Measurements from ENCODE around the gene MINK1. TPM values are rescaled to one million over a fixed set of nuclear protein-coding genes. Genes with fewer than 3 reads are reported as not detected.

Gene MINK1
- total and polyA plus RNA-seq, 2 of the 8 experiments (the other 6 are each of a cell fraction or from before 2014, with no cell fraction given), result 26.9 to 77.7 TPM

DNA sequence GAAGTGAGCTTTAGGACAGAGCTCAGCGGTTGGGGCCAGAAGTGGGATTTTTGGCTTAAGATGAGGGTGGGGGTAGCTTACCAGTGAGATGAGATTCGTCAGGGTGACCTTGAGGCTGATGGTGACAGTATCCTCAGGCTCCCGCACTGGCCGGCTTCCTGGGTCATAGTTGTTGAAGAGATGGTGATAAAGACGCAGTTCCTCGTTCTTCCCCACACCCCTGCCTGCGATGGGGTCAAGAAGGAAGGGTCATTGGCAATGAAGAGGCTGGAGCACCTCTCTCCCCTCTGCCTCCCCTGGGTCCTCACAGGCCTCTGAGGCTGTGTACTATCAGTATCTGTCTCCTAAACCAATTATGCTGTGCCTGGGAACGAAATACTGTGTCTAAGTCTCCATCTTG is 69.4 kb downstream of the MINK1 start:
- Histone ChIP-seq H3K79me2 (ENCODE audit: control insufficient read depth in 1 of 2, insufficient read depth in 2 of 2, low read length in 2 of 2) (no peaks in the 10 kb centered on the region), H4K5ac (ENCODE audit: insufficient read length, low read depth, low read length) (no peak overlapping the region), H3K4me2 (ENCODE audit: insufficient read depth in 1 of 2, low read depth in 2 of 2, low read length in 2 of 2) (no peak overlapping the region; a peak in 1 of 4 replicates), H3K9me3 (ENCODE audit: insufficient read depth in 2 of 2, low read depth in 1 of 2, low read length in 1 of 2) (no peaks in the 10 kb centered on the region), H2BK120ac (replicated peaks; ENCODE audit: low read depth, low read length) (no peak overlapping the region), H3K23ac (ENCODE audit: insufficient read length) (no peak overlapping the region), H3K4me1 (replicated peaks in 1 of 4; ENCODE audit: control insufficient read depth in 3 of 4, insufficient read depth in 4 of 4, low read length in 3 of 4) (peaks cover 0 to 13% (median 4%) of the 10 kb centered on the region in 4 experiments; a peak in 6 of 7 replicates), H3K18ac (ENCODE audit: extremely low read depth, low read length) (no peak overlapping the region), H3K56ac (replicated peaks; ENCODE audit: insufficient read length, low read depth, low read length) (no peak overlapping the region), H3K4ac (replicated peaks; ENCODE audit: insufficient read length, low read depth, low read length) (no peak overlapping the region), H2BK12ac (ENCODE audit: low read depth, low read length) (no peak overlapping the region), H3K27me3 (replicated peaks in 1 of 4; ENCODE audit: control insufficient read depth in 3 of 4, extremely low read depth in 1 of 4, insufficient read depth in 3 of 4, low read length in 3 of 4) (0 out of 7 replicates have a peak, but pooled peaks cover 0 to 2% (median 0%) of the 10 kb centered on the region in 4 experiments), H3K36me3 (ENCODE audit: control insufficient read depth in 2 of 4, insufficient read depth in 4 of 4, low read length in 3 of 4) (no peaks in the 10 kb centered on the region; a peak in 1 of 8 replicates), H2AFZ (ENCODE audit: low read length) (no peak overlapping the region), H4K91ac (replicated peaks; ENCODE audit: insufficient read length, low read length) (no peak overlapping the region), H3K14ac (ENCODE audit: insufficient read length) (no peak overlapping the region), H3K79me1 (ENCODE audit: low read depth, low read length) (no peaks in the 10 kb centered on the region), H4K8ac (ENCODE audit: extremely low read depth, insufficient read depth, low read length) (no peak overlapping the region), H3K23me2 (ENCODE audit: low read depth, low read length) (peaks cover 3% of the 10 kb centered on the region; the same call in 1 of the 2 replicates), H2BK15ac (ENCODE audit: low read length) (no peak overlapping the region; the same call in 1 of the 2 replicates), H3K9ac (replicated peaks in 1 of 4; ENCODE audit: extremely low read depth in 1 of 4, low read depth in 3 of 4, low read length in 3 of 4) (no peak overlapping the region), H2BK5ac (ENCODE audit: low read depth, low read length) (no peak overlapping the region), H3K4me3 (ENCODE audit: extremely low read depth in 1 of 4, insufficient read depth in 2 of 4, low read depth in 3 of 4, low read length in 4 of 4) (no peak overlapping the region), H2AK5ac (ENCODE audit: low read depth, low read length) (no peak overlapping the region), H2BK20ac (ENCODE audit: low read length) (no peak overlapping the region), H4K20me1 (replicated peaks in 1 of 2; ENCODE audit: control insufficient read depth in 1 of 2, insufficient read depth in 2 of 2, low read length in 2 of 2) (no peaks in the 10 kb centered on the region), H3K27ac (ENCODE audit: low read depth, low read length) (no peak overlapping the region)
- WGBS, 2 experiments (ENCODE audit: extremely low coverage in 1 of 2, insufficient coverage in 1 of 2, insufficient read length in 1 of 2, insufficient replicate concordance in 2 of 2, low coverage in 1 of 2, low lambda C conversion rate in 2 of 2, missing lambda C conversion rate in 1 of 2), result 87% methylated on average over 8 of the region's 8 CpGs; no CpG with 5 or more reads in 1 of the 2 experiments
- ChIA-PET POLR2A (ENCODE audit: partially characterized antibody) (interaction anchor here (0.8 to 6.4 kb wide), 3 partner anchors 35 to 194 kb away, joined by 3 to 49 read pairs (median 6); partner anchors contain the start of genes RNF167 and SLC25A11), CTCF (ENCODE audit: partially characterized antibody) (interaction anchor here (0.6 to 4.4 kb wide), 12 partner anchors 10 to 336 kb away, joined by 3 to 23 read pairs (median 3); partner anchors contain the start of gene CAMTA2)
- FAIRE-seq, result no peak
- TF ChIP-seq GTF2F1 (IDR thresholded peaks at IDR 0.05; ENCODE audit: borderline replicate concordance, low read depth, low read length) (no peak), POU5F1 (IDR thresholded peaks at IDR 0.05; ENCODE audit: low read depth, low read length) (no peak), TCF12 (IDR thresholded peaks at IDR 0.05; ENCODE audit: low read depth, low read length) (no peak), CREB1 (IDR thresholded peaks at IDR 0.05) (no peak), HDAC6 (IDR thresholded peaks at IDR 0.05; ENCODE audit: low read depth, low read length) (no peak), FOSL1 (IDR thresholded peaks at IDR 0.05; ENCODE audit: insufficient read depth, low read depth, low read length) (no peak), SRF (IDR thresholded peaks at IDR 0.05; ENCODE audit: low read depth, low read length) (no peak), BRCA1 (IDR thresholded peaks at IDR 0.05; ENCODE audit: low read depth, low read length) (no peak), JUND (IDR thresholded peaks at IDR 0.05; ENCODE audit: low read length) (no peak), KDM5A (IDR thresholded peaks at IDR 0.05; ENCODE audit: low read length) (no peak), TEAD4 (IDR thresholded peaks at IDR 0.05; ENCODE audit: low read depth, low read length) (no peak), NANOG (IDR thresholded peaks at IDR 0.05; ENCODE audit: insufficient read depth, low read depth, low read length, poor library complexity, severe bottlenecking) (no peak), POLR2A (IDR thresholded peaks at IDR 0.05; ENCODE audit: control extremely low read depth in 1 of 2, low read depth in 2 of 2, low read length in 2 of 2) (no peak), KDM4A (IDR thresholded peaks at IDR 0.05; ENCODE audit: low read depth, low read length, severe bottlenecking) (no peak), EP300 (IDR thresholded peaks at IDR 0.05; ENCODE audit: borderline replicate concordance in 1 of 2, low read depth in 2 of 2, low read length in 2 of 2) (no peak)
- DNase-seq (ENCODE audit: low read depth in 1 of 2, low spot score in 2 of 2), result no peak
